ENCODE data around the gene NRXN2.
A peak's percentile ranks its signal among the peaks of the same experiment; 100 is the strongest.

Gene NRXN2

DNA sequence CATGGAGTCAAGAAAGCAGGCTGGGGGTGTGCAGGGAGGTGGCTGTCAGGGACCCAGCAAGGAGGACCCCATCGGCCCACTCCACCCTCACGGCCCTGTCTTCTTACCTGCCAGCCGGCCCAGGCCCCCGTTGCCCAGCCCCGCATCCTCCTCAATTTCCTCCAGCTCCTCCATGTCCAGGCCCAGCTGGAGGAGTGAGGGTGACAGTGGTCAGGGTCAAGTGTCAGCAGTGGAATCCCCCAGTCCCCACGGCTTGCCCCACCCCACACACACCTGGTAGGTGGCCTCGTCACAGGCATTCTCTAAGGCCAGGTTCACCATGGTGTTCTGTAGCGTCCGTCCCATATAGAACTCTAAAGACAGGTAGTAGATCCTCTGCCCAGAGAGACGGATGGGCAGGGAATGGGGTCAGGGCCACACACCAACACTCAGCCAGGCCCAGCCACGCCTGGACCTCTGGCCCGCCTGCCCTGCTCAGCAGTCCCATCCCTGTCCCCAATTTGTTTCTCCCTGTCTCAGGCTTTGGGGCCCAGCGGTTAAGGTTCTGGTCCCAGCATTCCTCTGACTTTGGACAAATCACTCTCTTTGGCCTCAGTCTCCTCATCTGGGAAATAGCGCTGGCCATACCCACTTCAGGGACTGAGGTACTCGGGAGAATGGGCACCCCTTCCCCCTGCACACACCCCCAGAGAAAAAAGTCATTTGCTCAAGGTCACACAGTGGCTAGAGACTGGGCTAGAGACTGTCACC is 35.5 kb upstream of the NRXN2 start:
- no peak for DNase-seq

DNA sequence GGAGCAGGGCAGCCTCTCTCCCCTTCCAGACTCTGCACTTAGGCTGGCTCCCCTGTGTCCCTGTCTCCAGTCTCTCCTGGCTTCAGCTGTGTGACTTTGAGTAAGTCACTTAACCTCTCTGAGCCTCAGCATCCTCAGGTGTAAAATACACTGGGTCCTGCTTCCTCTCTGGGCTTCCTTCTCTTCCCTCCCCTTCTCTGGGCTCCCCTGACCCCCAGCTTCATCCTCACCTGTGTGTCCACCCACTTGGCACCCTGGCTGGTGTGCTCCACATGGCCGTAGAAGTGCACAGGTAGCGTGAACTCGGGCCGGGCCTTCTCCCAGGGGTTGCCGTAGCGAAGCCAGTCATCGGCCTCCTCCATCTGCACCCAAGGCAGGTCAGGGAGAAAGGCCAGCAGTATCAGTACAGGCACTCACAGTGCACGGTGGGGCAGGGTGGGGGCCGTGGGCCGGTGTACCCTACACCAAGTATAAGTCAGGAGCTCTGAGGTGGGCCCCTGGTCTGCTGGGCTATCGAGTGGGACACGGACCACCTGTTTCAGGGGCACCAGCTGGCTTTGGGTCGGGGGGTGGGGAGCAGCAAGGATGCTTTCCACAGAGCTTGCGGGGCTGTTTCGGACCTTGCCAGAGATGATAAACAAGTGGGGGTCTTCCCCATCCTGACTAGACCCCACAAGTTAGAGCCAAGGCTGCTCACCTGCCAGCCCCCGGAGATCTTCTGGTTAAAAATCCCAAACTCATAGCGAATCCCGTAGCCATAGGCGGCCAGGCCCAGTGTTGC is 34.7 kb upstream of the NRXN2 start:
- DNase-seq = no peak

DNA sequence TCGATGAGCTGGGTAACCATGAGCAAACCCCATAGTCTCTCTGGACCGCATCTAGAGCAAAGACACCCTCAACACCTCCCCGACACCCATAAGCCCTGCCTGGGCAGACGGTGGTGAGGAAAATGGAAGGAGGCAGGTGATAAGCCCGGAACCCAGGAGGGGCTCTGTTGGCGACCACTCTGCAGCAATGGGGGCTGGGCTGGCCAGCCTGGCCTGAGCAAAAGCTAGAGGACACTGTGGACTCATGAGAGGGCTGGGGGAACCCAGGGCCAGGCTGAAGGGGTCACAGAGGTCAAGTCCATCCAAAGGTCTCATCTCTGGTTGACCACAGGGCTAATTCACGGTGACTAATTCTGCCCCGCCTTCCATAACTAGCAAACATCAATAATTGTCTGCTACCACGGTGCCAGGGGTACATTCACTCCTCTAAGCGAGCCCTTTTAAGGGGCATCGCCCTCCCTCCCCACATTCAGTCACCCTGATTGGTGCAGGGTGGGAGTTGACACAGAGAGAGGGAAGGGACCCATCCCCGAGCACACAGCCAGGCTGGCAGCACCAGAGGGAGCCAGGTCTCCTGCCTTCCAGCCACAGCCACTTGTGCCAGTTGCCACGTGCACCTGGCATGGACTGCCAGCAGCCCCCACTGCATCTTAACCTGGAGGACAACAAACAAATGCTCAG is 32.8 kb upstream of the NRXN2 start:
- no peak for DNase-seq

GRCh38 chr11:64754919-64755662 is 32.1 kb upstream of the NRXN2 start:
- no peak for DNase-seq

GRCh38 chr11:64754124-64754918 is 31.3 kb upstream of the NRXN2 start:
- no peak for DNase-seq

GRCh38 chr11:64753380-64754123 is 30.6 kb upstream of the NRXN2 start:
- no peak for DNase-seq

GRCh38 chr11:64753019-64753379 is 30.0 kb upstream of the NRXN2 start:
- DNase-seq = no peak

- DNase-seq = no peak
Measured at GRCh38 chr11:64752175-64752970, 29.4 kb upstream of the NRXN2 start.

GRCh38 chr11:64751580-64751979 is 28.6 kb upstream of the NRXN2 start:
- no peak for DNase-seq

DNA sequence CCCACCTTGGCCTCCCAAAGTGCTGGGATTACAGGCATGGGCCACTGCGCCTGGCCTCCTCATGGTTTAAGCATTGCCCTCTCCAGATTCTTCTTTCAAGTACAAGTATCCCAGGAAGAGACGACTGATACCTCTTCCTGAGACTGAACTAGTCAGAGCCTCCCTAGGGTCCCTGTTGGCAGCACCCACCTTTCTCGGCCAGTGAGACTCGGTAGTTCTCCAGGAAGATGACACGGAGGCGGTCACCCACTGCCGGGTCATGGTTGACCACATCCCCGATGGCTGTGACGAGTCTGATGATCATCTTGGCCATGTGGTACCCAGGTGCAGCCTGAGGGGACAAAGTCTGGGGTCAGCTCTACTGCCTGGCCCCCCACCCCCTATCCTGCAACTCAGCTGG is 28.1 kb upstream of the NRXN2 start:
- DNase-seq = no peak

GRCh38 chr11:64750361-64751054 is 27.5 kb upstream of the NRXN2 start:
- no peak for DNase-seq

- DNase-seq = no peak
Measured at GRCh38 chr11:64747961-64748665, 25.1 kb upstream of the NRXN2 start.

DNA sequence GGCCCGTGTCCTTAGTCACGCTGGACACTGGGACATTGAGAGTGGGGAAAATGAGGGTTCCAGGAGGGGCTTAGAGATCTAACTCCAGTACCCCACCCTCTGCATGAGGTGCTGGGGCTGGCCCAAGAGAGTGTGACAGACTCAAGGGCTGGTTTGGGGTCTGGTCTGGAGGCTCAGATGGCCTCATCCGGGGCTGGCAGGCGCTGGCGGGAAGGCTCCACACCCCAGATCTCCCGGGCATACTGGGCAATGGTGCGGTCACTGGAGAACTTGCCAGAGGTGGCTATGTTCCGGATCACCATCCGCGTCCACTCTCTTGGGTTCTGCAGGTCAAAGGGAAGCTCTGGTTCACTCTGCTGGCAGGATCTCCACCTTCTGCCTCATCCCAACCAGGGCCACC is 23.5 kb upstream of the NRXN2 start:
- DNase-seq = no peak

- peak; percentile 83 for DNase-seq
Measured at GRCh38 chr11:64745521-64746328, 22.7 kb upstream of the NRXN2 start.

GRCh38 chr11:64745189-64745520 is 22.2 kb upstream of the NRXN2 start:
- DNase-seq = peak; percentile 79

GRCh38 chr11:64744544-64745188 is 21.7 kb upstream of the NRXN2 start:
- DNase-seq = no peak

DNA sequence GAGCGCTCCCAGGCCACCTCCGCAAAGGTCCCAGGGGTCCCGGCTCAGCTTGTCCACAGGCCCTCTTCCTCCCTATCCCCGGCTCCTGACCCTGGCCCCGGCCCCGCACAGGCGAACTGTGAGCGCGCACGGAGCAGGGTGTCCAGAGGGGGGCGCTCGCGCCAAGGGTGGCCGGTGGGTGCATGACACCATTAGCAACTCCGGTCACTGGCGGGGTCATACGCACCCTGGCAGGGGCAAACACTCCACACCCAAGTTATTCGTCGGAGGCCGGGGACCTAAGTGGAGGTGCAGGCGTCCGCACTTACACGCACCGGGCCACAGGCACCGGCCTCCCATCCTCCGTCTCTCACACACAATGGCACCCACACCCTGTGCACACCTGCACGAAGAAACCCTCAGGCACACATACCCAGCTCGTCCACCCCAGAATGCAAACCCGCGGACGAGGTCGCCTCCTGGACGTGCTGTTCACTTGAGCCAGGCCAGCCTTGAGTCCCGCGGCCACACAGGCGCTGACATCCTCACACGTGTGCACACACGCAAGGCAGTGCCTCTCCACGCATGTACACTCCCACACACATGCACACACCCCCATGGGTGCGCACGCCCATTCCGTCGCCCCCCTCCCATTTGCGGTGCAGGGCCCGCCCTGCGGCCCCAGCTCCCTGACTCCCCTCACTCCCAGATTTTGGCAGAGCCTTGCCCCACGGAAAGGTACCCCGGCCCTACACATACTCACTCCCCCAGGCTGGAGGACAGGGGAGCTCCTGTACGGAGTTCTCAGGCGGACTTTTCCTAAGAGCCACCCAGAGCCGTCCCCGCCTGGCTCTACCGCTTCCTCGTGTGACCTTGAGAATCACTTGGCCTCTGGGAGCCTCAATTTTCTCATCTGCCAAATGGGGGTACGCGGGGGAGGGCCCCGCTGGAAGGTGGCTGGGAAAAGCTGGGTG is 20.9 kb upstream of the NRXN2 start, which contains the start of gene RASGRP2:
TSS of gene RASGRP2 (minus strand) at position 552 of the 953 bp plus-strand sequence. CDS start 1,276 bp downstream, outside the sequence.
- peak; percentile 95 for DNase-seq

All from activated CD8-positive, alpha-beta memory T cell treated with anti-CD3 and anti-CD28 coated beads, Interleukin-2, amount 50 U/mL, for 48 hours (primary cell).